C4-2B (cell line): ENCODE results near the gene HOXA10.

ENCODE experiments used
- CTCF ChIP-seq: fragments of 450-650 bp; conservative IDR thresholded peaks from 2 replicates; pipeline ENCODE4 v1.5.1; 2017; ENCODE audit warnings: mild to moderate bottlenecking
- ZFX ChIP-seq: fragments of 450-650 bp; IDR thresholded peaks from 2 replicates; pipeline ENCODE4 v1.6.1; 2017

GRCh38 chr7:27148756-27149641, 25.1 kb downstream of the HOXA10 start:
- TF ChIP-seq CTCF, result no peak
- no peak for TF ChIP-seq ZFX
